Measurements from ENCODE around the gene SCYGR8. TPM values are rescaled to one million over a fixed set of nuclear protein-coding genes. Genes with fewer than 3 reads are reported as not detected.
"Not testable (repeated sequence)": the region's sequence is repeated elsewhere in the genome, so short reads cannot be mapped to it uniquely, and the experiment has no call there.

SCYGR8 gene
- total and polyA plus RNA-seq, 4 donors: not detected

DNA sequence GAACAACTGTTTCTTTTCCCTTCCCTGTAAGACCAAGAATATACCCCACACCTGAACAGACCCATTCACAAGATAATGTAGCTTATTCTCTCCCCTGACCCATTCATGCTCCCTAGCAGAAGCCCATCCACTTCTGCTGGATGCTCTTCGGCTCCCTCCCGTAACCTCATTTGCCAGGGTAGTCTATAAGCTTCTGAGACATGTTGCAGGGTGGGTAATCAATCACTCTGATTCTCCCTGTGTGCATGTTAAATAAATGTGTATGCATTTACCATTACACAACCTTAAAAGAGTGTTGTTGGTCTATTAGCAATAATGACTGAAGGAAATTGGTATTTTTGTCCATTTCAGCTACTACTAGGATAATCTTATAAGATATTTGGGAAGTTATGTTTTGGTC lies 29.2 kb upstream of the SCYGR8 start:
- intact Hi-C loops (cut with DNase I): loop anchor here in 1 of 2 donors (5.0 kb wide), 1 partner anchor 309 kb away; no protein-coding TSS in a partner anchor
- no peaks in the 10 kb centered on the region for H3K36me3 ChIP-seq (ENCODE audit: control insufficient read depth in 1 of 2, insufficient read depth in 2 of 2, low read length in 1 of 2)
- H3K27ac ChIP-seq (ENCODE audit: low read depth in 1 of 2, low read length in 2 of 2): no peak overlapping the region
- no peak for ATAC-seq (ENCODE audit: low FRiP score)
- no peaks in the 10 kb centered on the region for H3K9me3 ChIP-seq (ENCODE audit: control insufficient read depth, low read length)
- H3K4me3 ChIP-seq (ENCODE audit: low read length in 2 of 2): no peak overlapping the region
- 94 to 99% methylated on average over 2 of the region's 2 CpGs for WGBS, 2 donors
- H3K27me3 ChIP-seq (ENCODE audit: control insufficient read depth in 1 of 2, insufficient read depth in 2 of 2, low read length in 1 of 2): no peaks in the 10 kb centered on the region
- no peaks in the 10 kb centered on the region for H3K4me1 ChIP-seq (ENCODE audit: control insufficient read depth in 1 of 2, insufficient read depth in 2 of 2, low read length in 2 of 2)
- no peak for DNase-seq

- peak; percentile 91 to 95 for DNase-seq
- H3K9me3 ChIP-seq (ENCODE audit: control insufficient read depth, low read length): no peaks in the 10 kb centered on the region
- peak; percentile 90 for ATAC-seq (ENCODE audit: low FRiP score)
- peak within 1 kb of the TSS; percentile 15 to 54 for H3K4me3 ChIP-seq (ENCODE audit: low read length in 2 of 2)
- H3K27ac ChIP-seq (ENCODE audit: low read depth in 1 of 2, low read length in 2 of 2): no peak within 1 kb of the TSS
- H3K4me1 ChIP-seq (ENCODE audit: control insufficient read depth in 1 of 2, insufficient read depth in 2 of 2, low read length in 2 of 2): no peaks in the 10 kb centered on the region
- no peaks in the 10 kb centered on the region for H3K36me3 ChIP-seq (ENCODE audit: control insufficient read depth in 1 of 2, insufficient read depth in 2 of 2, low read length in 1 of 2)
- no peaks in the 10 kb centered on the region for H3K27me3 ChIP-seq (ENCODE audit: control insufficient read depth in 1 of 2, insufficient read depth in 2 of 2, low read length in 1 of 2)
- WGBS, 2 donors: 2 to 3% methylated on average over 35 of the region's 35 CpGs
- intact Hi-C loops (cut with DNase I): loop anchor here in 1 of 2 donors (5.0 kb wide), 1 partner anchor 311 kb away; no protein-coding TSS in a partner anchor
These were observed 27.8 kb upstream of the SCYGR8 start, which contains the start of gene SLC19A3 for GRCh38 chr2:227717687-227718567. TSS of gene SLC19A3 (minus strand) at chr2:227718028. CDS start at chr2:227702318, 15,710 bp downstream.

GRCh38 chr2:227719641-227720040 lies 26.1 kb upstream of the SCYGR8 start:
- Histone ChIP-seq H3K4me3 (ENCODE audit: low read length in 2 of 2) (no peak overlapping the region), H3K27ac (ENCODE audit: low read depth in 1 of 2, low read length in 2 of 2) (no peak overlapping the region), H3K27me3 (ENCODE audit: control insufficient read depth in 1 of 2, insufficient read depth in 2 of 2, low read length in 1 of 2) (no peaks in the 10 kb centered on the region), H3K4me1 (ENCODE audit: control insufficient read depth in 1 of 2, insufficient read depth in 2 of 2, low read length in 2 of 2) (no peaks in the 10 kb centered on the region), H3K9me3 (ENCODE audit: control insufficient read depth, low read length) (no peaks in the 10 kb centered on the region), H3K36me3 (ENCODE audit: control insufficient read depth in 1 of 2, insufficient read depth in 2 of 2, low read length in 1 of 2) (no peaks in the 10 kb centered on the region)
- DNase-seq: no peak
- WGBS, 2 donors: 93 to 94% methylated on average over 4 of the region's 4 CpGs
- intact Hi-C loops (cut with DNase I): loop anchor here in 1 of 2 donors (5.0 kb wide), 1 partner anchor 312 kb away; no protein-coding TSS in a partner anchor
- no peak for ATAC-seq (ENCODE audit: low FRiP score)

- intact Hi-C loops (cut with DNase I): no loop called here
- ATAC-seq (ENCODE audit: low FRiP score): no peak
These were observed 25.0 kb upstream of the SCYGR8 start for GRCh38 chr2:227720680-227721079.

DNA sequence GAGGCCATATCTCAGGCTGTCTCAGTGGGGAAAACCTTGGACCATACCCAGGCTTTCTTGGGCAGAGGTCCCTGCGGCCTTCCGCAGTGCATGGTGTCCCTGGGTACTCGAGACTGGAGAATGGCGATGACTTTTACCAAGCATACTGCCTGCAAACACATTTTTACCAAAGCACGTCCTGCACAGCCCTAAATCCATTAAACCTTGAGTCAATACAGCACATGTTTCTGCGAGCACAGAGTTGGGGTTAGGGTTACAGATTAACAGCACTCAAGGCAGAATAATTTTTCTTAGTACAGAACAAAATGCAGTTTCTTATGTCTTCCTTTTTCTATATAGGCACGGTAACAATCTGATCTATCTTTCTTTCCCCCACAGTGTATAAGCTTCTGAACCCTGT lies 22.9 kb upstream of the SCYGR8 start:
- H3K36me3 ChIP-seq (ENCODE audit: control insufficient read depth in 1 of 2, insufficient read depth in 2 of 2, low read length in 1 of 2); H3K27me3 ChIP-seq (ENCODE audit: control insufficient read depth in 1 of 2, insufficient read depth in 2 of 2, low read length in 1 of 2); H3K9me3 ChIP-seq (ENCODE audit: control insufficient read depth, low read length); H3K27ac ChIP-seq (ENCODE audit: low read depth in 1 of 2, low read length in 2 of 2); DNase-seq; intact Hi-C loops (cut with DNase I); H3K4me3 ChIP-seq (ENCODE audit: low read length in 2 of 2); H3K4me1 ChIP-seq (ENCODE audit: control insufficient read depth in 1 of 2, insufficient read depth in 2 of 2, low read length in 2 of 2); ATAC-seq (ENCODE audit: low FRiP score): not testable (repeated sequence)
- 65 to 73% methylated on average over 7 of the region's 7 CpGs for WGBS, 2 donors

More at GRCh38 chr2:227720680-227721079, 25.0 kb upstream of the SCYGR8 start:
- Histone ChIP-seq H3K4me3 (ENCODE audit: low read length in 2 of 2) (no peak overlapping the region), H3K9me3 (ENCODE audit: control insufficient read depth, low read length) (no peaks in the 10 kb centered on the region), H3K27ac (ENCODE audit: low read depth in 1 of 2, low read length in 2 of 2) (no peak overlapping the region), H3K4me1 (ENCODE audit: control insufficient read depth in 1 of 2, insufficient read depth in 2 of 2, low read length in 2 of 2) (no peaks in the 10 kb centered on the region), H3K27me3 (ENCODE audit: control insufficient read depth in 1 of 2, insufficient read depth in 2 of 2, low read length in 1 of 2) (no peaks in the 10 kb centered on the region), H3K36me3 (ENCODE audit: control insufficient read depth in 1 of 2, insufficient read depth in 2 of 2, low read length in 1 of 2) (no peaks in the 10 kb centered on the region)
- WGBS, 2 donors: 90 to 91% methylated on average over 4 of the region's 4 CpGs
- no peak for DNase-seq

- 86 to 88% methylated on average over 15 of the region's 15 CpGs for WGBS, 2 donors
- Histone ChIP-seq H3K4me1 (ENCODE audit: control insufficient read depth in 1 of 2, insufficient read depth in 2 of 2, low read length in 2 of 2) (no peaks in the 10 kb centered on the region), H3K4me3 (ENCODE audit: low read length in 2 of 2) (no peak within 1 kb of the TSS), H3K27me3 (ENCODE audit: control insufficient read depth in 1 of 2, insufficient read depth in 2 of 2, low read length in 1 of 2) (no peaks in the 10 kb centered on the region), H3K36me3 (ENCODE audit: control insufficient read depth in 1 of 2, insufficient read depth in 2 of 2, low read length in 1 of 2) (no peaks in the 10 kb centered on the region), H3K27ac (ENCODE audit: low read depth in 1 of 2, low read length in 2 of 2) (no peak within 1 kb of the TSS), H3K9me3 (ENCODE audit: control insufficient read depth, low read length) (no peaks in the 10 kb centered on the region)
- intact Hi-C loops (cut with DNase I): no loop called here
- ATAC-seq (ENCODE audit: low FRiP score) (no peak), DNase-seq (no peak)
These were observed 21.2 kb upstream of the SCYGR8 start, which contains the start of gene SCYGR6 for GRCh38 chr2:227724394-227725039. TSS of gene SCYGR6 (minus strand) at chr2:227724757. CDS start at chr2:227724757, 0 bp downstream.

- Histone ChIP-seq H3K4me3 (ENCODE audit: low read length in 2 of 2) (no peak within 1 kb of the TSS), H3K27ac (ENCODE audit: low read depth in 1 of 2, low read length in 2 of 2) (no peak within 1 kb of the TSS), H3K36me3 (ENCODE audit: control insufficient read depth in 1 of 2, insufficient read depth in 2 of 2, low read length in 1 of 2) (no peaks in the 10 kb centered on the region), H3K27me3 (ENCODE audit: control insufficient read depth in 1 of 2, insufficient read depth in 2 of 2, low read length in 1 of 2) (no peaks in the 10 kb centered on the region), H3K4me1 (ENCODE audit: control insufficient read depth in 1 of 2, insufficient read depth in 2 of 2, low read length in 2 of 2) (no peaks in the 10 kb centered on the region), H3K9me3 (ENCODE audit: control insufficient read depth, low read length) (peaks cover 2% of the 10 kb centered on the region)
- 90 to 93% methylated on average over 5 of the region's 5 CpGs for whole genome bisulfite sequencing, 2 donors
- ATAC-seq (ENCODE audit: low FRiP score) (no peak), DNase-seq (no peak)
- intact Hi-C loops (cut with DNase I): no loop called here
These were observed 17.7 kb upstream of the SCYGR8 start, which contains the start of gene SCYGR7 for GRCh38 chr2:227728035-227728434. TSS of gene SCYGR7 (plus strand) at chr2:227728335. CDS start at chr2:227728335, 0 bp downstream.

DNA sequence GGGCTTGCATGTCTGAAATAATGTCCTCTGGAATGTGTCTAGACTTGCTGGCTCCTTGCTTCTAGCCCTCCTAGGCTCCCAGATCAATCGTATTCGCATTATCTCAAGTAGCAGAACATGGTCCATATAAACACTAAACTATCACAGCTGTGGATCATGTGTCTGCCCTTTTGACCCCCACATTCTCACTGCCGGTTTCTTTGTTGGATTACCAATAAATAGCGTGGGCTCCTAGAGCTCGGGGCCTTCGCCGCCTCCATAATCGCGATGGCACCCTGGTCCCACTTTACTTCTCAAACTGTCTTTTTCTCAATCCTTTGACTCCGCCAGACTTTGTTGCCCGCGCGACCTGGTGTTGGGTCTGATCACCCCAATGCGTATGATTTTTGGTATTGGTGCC lies 6.3 kb upstream of the SCYGR8 start:
- Histone ChIP-seq H3K27ac (ENCODE audit: low read depth in 1 of 2, low read length in 2 of 2) (no peak overlapping the region), H3K4me1 (ENCODE audit: control insufficient read depth in 1 of 2, insufficient read depth in 2 of 2, low read length in 2 of 2) (no peaks in the 10 kb centered on the region), H3K27me3 (ENCODE audit: control insufficient read depth in 1 of 2, insufficient read depth in 2 of 2, low read length in 1 of 2) (no peaks in the 10 kb centered on the region), H3K9me3 (ENCODE audit: control insufficient read depth, low read length) (no peaks in the 10 kb centered on the region), H3K4me3 (ENCODE audit: low read length in 2 of 2) (no peak overlapping the region), H3K36me3 (ENCODE audit: control insufficient read depth in 1 of 2, insufficient read depth in 2 of 2, low read length in 1 of 2) (no peaks in the 10 kb centered on the region)
- ATAC-seq (ENCODE audit: low FRiP score) (no peak), DNase-seq (no peak)
- WGBS, 2 donors: 63 to 70% methylated on average over 14 of the region's 14 CpGs
- intact Hi-C loops (cut with DNase I): no loop called here
